ENCODE measurements around the gene RAB11B.
"Not testable (repeated sequence)": the region's sequence is repeated elsewhere in the genome, so short reads cannot be mapped to it uniquely, and the experiment has no call there.

Gene RAB11B

DNA sequence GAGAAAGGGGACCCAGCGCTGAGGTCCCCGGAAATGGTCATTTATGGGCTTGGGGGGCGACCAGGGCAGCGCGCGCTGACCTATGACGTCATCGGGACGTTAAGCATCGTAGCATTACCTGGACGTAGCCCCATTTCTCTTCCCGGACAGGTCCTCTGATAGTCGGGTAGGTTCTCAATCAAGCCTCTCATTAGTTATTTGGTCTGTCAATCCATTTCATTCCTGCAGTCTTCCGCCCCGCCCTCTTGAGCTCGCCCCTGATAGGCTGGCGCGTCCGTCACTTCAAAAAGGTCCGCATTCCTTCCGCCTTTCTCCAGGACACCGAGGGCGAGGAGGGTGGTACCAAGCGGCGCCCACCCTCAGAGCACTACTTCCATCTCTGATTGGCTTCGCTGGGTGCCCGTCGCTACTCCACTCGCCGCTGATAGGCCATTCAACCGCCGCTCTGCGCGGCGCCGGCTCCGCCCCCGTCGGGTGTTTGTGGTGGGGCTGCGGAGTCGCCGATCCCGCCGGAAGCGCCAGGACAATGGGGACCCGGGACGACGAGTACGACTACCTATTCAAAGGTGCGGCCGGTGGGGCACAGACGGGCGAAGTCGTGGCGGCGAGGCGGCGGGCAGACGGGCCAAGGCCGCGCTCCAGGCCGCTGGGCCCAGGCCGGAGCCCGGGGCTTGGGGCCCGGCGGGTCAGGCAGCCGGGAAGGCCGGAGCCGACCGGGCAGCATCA, at the start of gene RAB11B:
Gene RAB11B (plus strand): TSS at position 470 of the 726 bp plus-strand sequence. CDS start 57 bp downstream, at position 527.
- DNase-seq (ENCODE audit: low spot score) = peak; percentile 98

DNA sequence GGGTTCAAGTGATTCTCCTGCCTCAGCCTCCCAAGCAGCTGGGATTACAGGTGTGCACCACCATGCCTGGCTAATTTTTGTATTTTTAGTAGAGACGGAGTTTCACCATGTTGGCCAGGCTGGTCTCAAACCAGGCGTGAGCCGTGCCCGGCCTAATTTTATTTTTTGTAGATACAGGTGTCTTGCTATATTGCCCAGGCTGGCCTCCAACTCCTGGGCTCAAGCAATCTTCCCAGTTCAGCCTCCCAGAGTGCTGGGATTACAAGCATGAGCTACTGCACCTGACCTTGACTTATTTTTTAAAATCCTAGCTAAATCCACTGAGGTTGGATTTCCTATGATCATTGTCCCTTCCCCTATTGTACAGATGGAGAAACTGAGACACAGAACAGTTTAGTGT, 48.7 kb upstream of the RAB11B start:
- DNase-seq (ENCODE audit: low spot score) = not testable (repeated sequence)

DNA sequence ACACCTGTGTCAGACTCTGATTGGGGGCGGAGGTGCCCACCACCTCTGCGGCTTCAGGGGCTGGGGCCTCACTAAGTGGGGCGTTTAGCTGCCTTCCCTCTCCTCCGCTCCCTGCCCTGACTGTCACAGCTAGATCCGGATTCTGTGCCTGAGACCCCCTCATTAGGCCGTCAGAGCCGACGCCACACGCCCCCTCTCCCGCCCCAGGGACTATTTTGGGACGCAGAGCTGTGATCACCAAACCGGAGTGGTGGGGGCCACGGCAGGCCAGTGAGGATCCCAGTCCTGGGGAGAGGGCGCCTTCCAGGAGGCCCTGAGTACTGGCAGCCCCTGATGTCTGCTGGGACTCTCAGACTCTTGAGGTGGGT, 47.9 kb upstream of the RAB11B start:
- DNase-seq (ENCODE audit: low spot score) = peak; percentile 49

DNA sequence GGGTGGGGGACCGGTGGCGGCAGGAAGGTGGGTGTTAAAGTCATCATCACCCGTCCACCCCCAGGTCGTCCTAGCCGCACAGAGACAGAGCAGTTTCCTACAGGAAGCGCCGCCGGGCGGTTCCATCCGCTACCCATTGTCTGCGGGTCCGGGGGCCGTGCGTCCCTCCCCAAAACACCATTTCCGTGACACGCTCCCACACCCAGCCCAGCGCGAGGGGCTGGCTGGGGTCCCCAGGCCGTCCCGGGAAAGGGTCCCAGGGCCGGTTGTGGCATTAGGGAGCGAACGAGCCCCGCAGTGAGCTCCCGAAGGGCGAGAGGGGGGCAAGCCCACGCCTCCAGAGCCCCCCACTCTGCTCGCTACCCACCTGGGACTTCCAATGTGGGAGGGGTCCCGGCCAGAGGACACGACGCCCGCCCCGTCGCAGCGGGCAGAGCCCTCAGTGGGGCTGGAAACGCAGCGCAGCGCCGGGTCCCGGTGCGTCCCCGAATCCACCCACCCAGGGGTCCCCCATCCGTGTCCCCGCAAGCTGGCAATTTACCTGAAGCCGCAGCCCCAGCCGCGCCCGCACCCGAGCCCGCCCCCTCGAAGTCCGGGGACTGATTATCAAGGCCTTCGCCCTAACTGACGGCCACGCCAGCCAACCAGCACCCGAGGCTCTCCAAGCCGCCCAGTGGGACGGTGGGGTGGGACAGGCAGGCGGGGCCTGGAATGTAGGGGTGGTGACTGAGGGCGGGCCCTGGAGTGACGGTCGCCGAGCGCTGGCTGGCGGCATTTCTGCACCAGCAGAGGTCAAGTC, 47.3 kb upstream of the RAB11B start, which contains the start of gene KANK3:
Gene KANK3 (minus strand): TSS at position 579 of the 799 bp plus-strand sequence. CDS start 5,434 bp downstream, outside the sequence.
- DNase-seq (ENCODE audit: low spot score) = peak; percentile 95

DNA sequence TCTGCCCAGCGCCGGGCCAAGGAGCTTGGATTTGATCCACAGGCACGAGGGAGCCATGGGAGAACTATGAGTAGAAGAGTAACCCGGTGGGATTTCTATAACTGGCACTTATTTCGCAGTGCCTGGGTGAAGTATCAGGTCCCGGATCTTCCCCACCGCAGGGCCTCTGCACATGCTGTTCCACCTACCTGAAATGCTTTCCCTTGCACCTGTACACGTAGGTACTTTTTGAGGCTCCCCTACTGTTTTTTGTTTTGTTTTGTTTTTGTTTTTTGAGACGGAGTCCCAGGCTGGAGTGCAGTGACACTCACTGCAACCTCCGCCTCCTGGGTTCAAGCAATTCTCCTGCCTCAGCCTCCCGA, 46.7 kb upstream of the RAB11B start:
- DNase-seq (ENCODE audit: low spot score) = no peak

DNA sequence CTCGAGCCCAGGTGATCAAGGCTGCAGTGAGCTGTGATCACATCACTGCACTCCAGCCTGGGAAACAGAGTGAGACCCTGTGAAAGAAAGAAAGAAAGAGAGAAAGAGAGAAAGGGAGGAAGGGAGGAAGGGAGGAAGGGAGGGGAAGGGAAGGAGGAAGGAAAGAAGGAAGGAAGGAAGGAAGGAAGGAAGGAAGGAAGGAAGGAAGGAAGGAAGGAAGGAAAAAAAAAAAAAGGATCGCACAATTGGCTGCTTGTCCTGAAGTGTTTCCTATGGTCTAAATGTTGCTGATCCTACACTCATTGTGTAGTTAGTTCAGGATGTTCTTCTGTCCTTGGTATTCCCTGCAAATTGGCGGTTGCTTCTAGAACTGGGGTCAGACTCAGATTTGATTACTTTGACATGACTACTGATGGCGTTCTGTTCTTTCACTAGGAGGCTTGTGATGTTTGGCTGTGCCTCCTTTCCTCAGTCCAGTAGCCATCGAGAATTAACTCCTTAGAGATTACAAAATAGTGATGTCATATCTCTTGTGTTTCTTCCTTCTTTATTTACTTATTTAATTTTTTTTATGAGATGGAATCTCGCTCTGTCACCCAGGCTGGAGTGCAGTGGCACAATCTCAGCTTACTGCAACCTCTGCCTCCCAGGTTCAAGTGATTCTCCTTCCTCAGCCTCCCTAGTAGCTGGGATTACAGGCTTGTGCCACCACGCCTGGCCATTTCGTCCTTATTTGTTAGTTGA, 40.4 kb upstream of the RAB11B start:
- DNase-seq (ENCODE audit: low spot score) = not testable (repeated sequence)

DNA sequence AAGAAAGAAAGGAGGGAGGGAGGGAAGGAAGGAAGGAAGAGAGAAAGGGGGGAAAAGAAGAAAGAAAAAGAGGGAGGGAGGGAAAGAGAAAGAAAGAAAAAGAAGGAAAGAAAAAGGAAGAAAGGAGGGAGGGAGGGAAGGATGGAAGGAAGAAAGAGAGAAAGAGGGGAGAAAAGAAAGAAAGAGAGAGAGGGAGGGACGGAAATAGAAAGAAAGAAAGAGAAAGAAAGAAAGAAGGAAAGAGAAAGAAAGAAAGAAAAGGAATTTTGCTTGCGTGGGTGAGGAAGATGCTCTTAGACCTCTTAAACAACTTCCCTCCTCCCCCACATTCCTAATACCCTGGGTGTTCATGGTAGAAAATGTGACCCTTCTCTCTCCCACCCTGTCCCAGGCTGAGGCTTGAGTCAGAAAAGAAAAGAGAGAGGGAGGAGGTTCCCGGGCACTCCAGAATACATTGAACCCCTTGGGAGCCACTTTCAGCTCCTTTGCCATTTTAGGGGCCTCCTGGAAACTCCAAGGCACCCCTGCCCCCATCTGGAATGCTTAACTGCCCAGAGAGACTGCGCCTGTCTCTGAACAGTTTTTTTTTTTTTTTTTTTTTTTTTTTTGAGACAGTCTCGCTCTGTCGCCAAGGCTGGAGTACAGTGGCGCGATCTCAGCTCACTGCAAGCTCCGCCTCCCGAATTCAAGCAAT, 37.9 kb upstream of the RAB11B start:
- DNase-seq (ENCODE audit: low spot score) = peak; percentile 47

DNA sequence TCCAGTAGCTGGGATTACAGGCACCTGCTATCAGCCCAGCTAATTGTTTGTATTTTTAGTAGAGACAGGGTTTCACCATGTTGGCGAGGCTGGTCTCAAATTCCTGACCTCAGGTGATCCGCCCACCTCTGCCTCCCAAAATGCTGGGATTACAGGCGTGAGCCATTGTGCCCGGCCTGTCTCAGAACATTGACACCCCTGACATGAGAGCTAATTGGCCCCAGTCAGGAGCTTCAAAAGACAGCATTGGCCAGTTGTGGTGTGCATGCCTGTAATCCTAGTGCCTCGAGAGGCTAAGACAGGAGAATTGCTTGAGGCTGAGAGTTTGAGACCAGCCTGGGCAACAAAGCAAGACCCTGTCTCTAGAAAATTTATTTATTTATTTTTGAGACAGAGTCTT, 37.3 kb upstream of the RAB11B start:
- DNase-seq (ENCODE audit: low spot score) = peak; percentile 45

DNA sequence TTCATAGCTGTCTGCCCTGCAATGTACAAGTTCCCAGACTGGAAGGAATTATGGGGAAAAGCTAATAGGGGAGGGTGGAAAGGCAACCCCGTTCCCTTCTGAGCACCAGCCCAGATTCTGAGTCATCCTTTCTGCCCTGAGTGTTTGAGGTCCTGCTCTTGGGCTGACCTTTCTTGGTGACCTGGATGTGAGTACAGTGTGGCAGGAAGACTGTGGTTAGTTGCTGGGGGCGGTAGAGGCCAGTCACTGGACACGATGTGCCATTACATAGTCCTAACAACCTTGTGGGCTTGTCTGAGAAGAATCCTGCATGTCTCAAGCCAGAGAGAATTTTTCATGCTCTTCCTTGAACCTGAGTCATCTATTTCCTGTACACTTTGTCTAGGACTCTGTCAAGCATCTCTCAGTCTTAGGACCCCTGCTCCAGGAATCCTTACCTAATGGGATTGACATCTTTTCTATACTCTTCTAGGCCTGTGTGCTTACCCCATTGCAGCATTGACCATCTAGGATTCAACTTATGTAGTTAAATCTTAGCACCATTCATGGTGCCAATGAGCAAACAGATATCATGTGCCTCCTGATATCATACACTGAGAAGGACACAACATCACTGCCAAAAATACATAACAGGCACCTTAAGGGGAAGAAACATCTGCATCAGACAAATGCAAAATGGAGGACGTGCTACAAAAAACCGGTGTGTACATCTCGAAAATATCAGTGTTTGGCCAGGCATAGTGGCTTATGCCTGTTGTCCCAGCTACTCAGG, 34.3 kb upstream of the RAB11B start:
- no peak for DNase-seq (ENCODE audit: low spot score)

DNA sequence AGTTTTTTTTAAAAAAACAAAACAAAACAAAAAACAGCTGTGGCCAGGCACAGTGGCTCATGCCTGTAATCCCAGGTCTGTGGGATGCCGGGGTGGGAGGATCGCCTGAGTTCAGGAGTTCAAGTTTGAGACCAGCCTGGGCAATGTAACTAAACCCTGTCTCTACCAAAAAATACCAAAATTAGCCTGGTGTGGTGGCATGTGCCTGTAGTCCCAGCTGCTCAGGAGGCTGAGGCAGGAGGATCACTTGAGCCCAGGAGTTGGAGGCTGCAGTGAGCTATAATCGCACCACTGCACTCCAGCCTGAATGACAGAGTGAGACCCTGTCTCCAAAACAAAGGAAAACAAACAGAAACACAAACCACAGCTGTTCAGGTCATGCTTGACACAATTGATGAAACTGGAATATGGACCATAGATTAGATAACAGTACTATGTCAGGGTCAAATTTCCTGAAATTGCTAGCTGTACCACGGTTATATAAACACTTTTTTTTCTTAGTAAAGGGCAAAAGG, 33.1 kb upstream of the RAB11B start:
- no peak for DNase-seq (ENCODE audit: low spot score)

DNA sequence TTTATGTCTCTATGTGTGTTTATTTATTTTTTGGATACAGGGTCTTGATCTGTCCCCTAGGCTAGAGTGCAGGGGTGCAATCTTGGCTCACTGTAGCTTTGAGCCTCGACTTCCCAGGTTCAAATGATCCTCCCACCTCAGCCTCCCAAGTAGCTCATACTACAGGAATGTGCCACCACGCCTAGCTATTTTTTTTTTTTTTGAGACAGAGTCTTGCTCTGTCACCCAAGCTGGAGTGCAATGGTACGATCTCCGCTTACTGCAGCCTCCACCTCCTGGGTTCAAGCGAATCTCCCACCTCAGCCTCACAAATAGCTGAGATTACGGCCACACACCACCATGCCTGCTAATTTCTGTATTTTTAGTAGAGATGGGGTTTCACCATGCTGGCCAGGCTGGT, 31.2 kb upstream of the RAB11B start:
- no peak for DNase-seq (ENCODE audit: low spot score)

DNA sequence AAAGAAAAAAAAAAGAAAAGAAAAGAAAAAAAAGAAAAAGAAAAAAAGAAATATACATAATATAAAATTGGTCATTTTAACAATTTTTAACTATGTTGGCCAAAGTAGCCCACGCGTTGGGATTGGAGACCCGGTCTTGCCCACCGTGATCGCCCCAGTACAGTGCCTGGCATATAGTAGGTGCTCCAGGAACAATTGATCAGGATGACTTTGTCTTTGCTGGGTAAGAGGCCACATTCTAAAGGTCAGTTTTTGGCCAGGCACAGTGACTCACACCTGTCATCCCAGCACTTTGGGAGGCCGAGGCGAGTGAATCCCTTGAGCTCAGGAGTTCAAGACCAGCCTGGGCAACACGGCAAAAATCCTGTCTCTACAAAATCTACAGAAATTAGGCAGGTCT, 30.0 kb upstream of the RAB11B start:
- no peak for DNase-seq (ENCODE audit: low spot score)

DNA sequence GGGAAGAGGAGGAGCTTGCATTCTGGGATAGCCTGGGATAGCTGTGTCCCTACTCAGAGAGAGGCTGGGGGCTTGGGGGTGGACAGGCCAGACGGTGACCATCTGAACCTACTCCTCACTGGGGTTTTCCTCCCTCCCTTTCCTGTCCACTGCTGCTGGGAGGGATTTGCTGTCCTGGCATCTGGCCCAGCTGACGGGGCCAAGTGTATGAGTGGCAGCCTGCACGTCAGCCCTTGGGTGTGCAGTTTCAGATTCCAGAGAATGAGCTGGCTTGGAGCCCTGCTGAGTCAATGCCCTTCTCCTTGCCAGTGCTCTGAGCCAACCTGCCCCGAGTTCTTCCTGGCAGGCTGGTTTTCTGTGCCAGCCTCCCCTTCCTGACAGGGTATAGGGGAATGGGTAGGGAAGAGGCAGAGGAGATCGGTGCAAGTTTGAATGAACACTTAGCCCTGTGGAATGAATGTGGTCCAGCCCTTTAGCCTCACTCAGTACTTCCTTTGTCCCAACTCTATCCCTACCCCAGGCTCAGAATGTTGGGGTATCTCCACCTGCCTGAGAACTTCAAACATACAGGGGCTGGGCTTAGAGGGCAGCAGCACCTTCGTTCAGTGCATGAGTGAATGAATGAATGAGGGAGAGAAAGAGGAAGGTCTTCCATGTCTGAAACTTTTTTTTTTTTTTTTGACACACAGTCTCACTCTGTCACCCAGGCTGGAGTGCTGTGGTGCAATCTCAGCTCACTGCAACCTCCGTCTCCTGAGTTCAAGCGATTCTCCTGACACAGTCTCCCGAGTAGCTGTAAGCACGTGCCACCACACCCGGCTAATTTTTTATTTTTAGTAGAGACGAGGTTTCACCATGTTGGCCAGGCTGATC, 28.0 kb upstream of the RAB11B start:
- no peak for DNase-seq (ENCODE audit: low spot score)

DNA sequence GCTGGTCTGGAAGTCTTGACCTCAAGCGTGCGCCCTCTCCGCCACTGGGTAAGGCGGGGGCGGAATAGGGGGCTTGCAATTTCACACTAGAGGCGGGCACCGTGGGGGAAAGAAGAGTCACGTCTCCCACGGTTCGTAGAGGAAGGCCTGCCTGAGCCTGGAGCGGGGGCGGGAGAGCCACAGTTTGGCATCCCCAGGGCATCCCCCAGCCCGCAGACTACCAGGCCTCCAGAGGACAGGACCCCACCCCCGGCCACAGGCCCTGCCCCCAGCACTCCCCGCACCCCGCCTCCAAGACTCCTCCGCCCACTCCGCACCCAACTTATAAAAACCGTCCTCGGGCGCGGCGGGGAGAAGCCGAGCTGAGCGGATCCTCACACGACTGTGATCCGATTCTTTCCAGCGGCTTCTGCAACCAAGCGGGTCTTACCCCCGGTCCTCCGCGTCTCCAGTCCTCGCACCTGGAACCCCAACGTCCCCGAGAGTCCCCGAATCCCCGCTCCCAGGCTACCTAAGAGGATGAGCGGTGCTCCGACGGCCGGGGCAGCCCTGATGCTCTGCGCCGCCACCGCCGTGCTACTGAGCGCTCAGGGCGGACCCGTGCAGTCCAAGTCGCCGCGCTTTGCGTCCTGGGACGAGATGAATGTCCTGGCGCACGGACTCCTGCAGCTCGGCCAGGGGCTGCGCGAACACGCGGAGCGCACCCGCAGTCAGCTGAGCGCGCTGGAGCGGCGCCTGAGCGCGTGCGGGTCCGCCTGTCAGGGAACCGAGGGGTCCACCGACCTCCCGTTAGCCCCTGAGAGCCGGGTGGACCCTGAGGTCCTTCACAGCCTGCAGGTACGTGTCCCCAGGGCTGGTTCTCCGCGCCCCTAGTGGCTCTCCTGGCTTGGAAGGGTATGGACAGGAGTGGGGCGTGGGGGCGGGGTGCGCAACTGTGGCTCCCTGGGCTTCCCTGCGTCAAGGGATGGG, 26.1 kb upstream of the RAB11B start, which contains the start of gene ANGPTL4:
Gene ANGPTL4 (plus strand): TSS at position 353 of the 969 bp plus-strand sequence. CDS start 167 bp downstream, at position 520.
- DNase-seq (ENCODE audit: low spot score) = peak; percentile 76

DNA sequence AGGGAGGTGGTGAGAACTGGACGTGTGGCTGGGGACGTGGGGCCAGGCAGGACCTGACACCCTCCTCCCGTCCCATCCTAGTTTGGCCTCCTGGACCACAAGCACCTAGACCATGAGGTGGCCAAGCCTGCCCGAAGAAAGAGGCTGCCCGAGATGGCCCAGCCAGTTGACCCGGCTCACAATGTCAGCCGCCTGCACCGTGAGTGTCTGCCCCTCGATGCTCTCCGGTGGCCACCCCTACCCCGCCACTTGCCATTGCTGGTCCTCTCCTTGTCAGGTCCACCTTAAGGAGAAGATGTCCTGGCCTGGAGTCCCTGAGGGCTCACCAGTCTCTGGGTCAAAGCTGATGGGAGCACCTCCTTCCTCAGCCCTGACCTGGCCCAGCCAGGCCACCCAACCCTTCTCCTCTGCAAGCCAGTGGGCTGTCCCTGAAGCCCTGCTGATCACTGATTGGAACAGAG, 24.0 kb upstream of the RAB11B start:
- DNase-seq (ENCODE audit: low spot score) = no peak

DNA sequence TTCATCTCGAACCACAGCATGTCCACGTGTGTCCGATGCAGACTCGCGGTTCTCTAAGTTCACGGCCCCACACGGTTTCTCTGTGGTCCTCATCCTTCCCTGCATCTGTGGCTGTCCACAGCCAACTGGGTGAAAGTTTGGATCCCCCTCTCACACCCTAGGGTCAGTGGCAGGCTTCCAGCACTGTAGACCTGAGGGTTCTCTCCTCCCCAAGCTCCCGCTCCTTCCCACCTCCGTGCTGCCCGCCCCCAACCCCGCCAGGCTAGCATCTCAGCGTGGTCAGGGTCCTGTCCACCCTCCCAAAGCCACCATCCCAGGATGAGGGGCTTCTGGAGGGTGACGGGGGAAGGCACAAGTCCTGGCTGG, 23.2 kb upstream of the RAB11B start:
- no peak for DNase-seq (ENCODE audit: low spot score)

DNA sequence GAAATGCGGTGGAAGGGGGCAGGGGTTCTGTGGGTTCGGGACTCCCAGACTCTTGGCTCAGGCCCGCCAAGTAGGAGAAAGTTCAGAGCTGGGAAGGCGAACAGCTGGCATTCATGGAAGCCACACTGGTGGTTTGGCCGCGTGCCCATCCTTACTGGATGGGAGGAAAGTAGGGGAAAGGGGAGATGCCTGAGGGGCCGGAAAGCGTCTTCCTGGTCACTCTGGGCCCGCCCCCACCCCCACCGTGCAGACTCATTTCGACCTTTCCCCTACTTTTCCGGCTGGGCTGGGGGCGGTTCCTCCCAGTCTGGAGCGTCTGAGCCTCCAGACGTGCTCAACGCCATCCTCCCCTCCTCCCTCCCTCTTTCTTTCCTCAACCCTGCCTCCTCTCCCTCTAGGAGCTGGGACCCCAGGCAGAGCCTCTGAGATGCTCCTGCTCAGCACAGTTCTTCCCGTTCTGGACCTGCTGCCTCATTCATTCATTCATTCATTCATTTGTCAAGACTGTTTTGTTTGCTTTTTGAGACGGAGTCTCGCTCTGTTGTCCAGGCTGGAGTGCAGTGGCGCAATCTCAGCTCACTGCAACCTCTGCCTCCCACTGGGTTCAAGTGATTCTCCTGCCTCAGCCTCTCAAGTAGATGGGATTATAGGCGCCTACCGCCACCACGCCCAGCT, 22.7 kb upstream of the RAB11B start:
- peak; percentile 76 for DNase-seq (ENCODE audit: low spot score)
